SIG-M5 treated with dmso at 0.1 percent for 504 hours (cell line): ENCODE results near the gene HNRNPU.
A peak's percentile ranks its signal among the peaks of the same experiment; 100 is the strongest.

Experiments
- DNase-seq: peaks from one replicate; lab custom pipeline; 2025; ENCODE audit not compliant: unreplicated experiment; lab: John Stamatoyannopoulos, UW

The HNRNPU gene

GRCh38 chr1:244862699-244863490, 1.4 kb downstream of the HNRNPU start:
- peak; percentile 91 for DNase-seq

- DNase-seq = peak; percentile 61
Observed at GRCh38 chr1:244862354-244862698, 2.0 kb downstream of the HNRNPU start.

- peak; percentile 32 for DNase-seq
Observed at GRCh38 chr1:244861683-244862082, 2.7 kb downstream of the HNRNPU start.

GRCh38 chr1:244860914-244861610, 3.3 kb downstream of the HNRNPU start:
- DNase-seq = peak; percentile 35

GRCh38 chr1:244860078-244860477, 4.3 kb downstream of the HNRNPU start:
- DNase-seq = no peak

- no peak for DNase-seq
Observed at GRCh38 chr1:244858357-244858756, 6.0 kb downstream of the HNRNPU start.

GRCh38 chr1:244857761-244858160, 6.6 kb downstream of the HNRNPU start:
- no peak for DNase-seq

GRCh38 chr1:244854865-244855578, 9.3 kb downstream of the HNRNPU start:
- DNase-seq = no peak

GRCh38 chr1:244854166-244854565, 10.2 kb downstream of the HNRNPU start:
- DNase-seq = no peak

- DNase-seq = no peak
Observed at GRCh38 chr1:244852694-244853093, 11.6 kb downstream of the HNRNPU start.

- DNase-seq = no peak
Observed at GRCh38 chr1:244851546-244852231, 12.7 kb downstream of the HNRNPU start.

GRCh38 chr1:244850896-244851295, 13.4 kb downstream of the HNRNPU start:
- DNase-seq = no peak

GRCh38 chr1:244850099-244850852, 14.1 kb downstream of the HNRNPU start:
- no peak for DNase-seq

- DNase-seq = no peak
Observed at GRCh38 chr1:244849189-244849866, 15.0 kb downstream of the HNRNPU start.

GRCh38 chr1:244846653-244847052, 17.7 kb downstream of the HNRNPU start:
- no peak for DNase-seq

GRCh38 chr1:244844155-244845121, 19.9 kb downstream of the HNRNPU start:
- DNase-seq = no peak

- no peak for DNase-seq
Observed at GRCh38 chr1:244843148-244843978, 21.0 kb downstream of the HNRNPU start.
